NCI-H2227 treated with DMSO at 0.1 percent for 48 hours (cell line): ENCODE data around the gene ZNF292.
"Not testable (repeated sequence)": the region's sequence is repeated elsewhere in the genome, so short reads cannot be mapped to it uniquely, and the experiment has no call there.

Experiments used
- DNase-seq: peaks from one replicate; lab custom pipeline; 2025; lab: John Stamatoyannopoulos, UW

The ZNF292 gene

DNA sequence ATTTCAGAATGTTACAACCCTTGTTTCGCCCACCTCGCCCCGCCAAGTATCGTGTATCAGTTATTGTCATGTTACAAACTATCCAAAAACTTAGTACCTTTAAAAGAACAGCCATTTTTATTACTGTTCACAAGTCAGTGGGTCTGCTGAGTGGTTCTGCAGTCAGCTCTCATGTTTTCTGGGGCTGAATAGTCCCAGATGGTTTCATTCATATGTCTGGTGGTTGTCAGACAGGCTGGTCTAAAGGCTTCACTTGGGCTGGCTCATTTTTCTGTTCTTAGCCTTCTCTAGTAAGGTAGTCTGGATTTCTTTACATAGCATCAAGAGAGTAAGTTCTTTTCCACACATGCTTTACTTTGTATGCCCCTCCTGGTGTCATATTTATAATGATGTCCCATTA, 8.6 kb downstream of the ZNF292 start:
- DNase-seq = no peak

GRCh38 chr6:87164506-87164905, 9.1 kb downstream of the ZNF292 start:
- no peak for DNase-seq

- DNase-seq = no peak
These were observed 9.8 kb downstream of the ZNF292 start for GRCh38 chr6:87165185-87165584.

GRCh38 chr6:87171938-87172633, 16.7 kb downstream of the ZNF292 start:
- no peak for DNase-seq

GRCh38 chr6:87174078-87174579, 18.8 kb downstream of the ZNF292 start:
- no peak for DNase-seq

DNA sequence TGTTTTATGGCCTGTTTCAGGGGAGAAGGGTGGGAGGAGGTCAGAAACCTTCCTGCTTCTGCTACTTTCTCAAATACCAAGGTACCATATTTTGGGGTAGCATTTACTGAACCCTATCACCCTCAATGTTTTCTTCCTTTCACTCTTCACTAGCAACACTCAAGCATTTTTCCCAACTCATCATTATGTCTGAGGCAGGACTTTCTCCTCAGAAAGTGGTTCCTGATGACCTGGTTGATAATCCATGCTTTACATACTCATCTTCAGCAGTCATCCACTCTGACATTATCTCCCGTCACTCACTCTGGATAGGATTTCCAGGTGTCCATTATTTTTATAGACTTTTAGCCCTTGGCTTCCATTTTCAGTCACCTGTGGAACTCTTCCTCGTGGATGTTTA, 21.1 kb downstream of the ZNF292 start:
- no peak for DNase-seq

DNA sequence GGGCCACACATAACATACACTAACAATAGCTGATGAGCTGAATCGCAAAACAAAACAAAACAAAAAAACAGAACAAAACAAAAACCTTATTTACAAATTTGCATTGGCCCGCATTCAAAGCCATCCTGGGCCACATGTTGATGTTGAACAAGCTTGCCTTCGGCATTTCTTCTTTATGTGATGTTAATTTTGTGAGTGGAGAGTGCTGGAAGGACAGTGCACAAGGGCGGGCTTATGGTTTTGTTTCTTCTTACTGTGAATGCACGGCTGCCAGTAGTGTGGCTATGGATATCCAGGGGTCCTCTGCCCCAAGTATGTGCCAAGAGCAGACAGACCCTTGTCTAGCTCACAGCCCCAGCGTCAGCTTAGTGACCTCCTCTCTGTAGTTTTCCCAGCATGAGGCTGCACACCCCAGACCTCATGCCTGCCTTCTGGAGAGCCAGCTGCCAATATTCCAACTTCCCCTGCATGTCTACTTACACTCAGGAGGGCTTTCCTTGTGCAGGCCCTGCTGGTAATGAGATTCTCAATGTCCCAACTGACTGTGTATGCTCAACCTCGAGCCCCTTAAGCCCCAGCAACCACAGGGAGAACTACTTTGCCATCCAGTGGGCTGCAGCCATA, 24.9 kb downstream of the ZNF292 start:
- no peak for DNase-seq

DNA sequence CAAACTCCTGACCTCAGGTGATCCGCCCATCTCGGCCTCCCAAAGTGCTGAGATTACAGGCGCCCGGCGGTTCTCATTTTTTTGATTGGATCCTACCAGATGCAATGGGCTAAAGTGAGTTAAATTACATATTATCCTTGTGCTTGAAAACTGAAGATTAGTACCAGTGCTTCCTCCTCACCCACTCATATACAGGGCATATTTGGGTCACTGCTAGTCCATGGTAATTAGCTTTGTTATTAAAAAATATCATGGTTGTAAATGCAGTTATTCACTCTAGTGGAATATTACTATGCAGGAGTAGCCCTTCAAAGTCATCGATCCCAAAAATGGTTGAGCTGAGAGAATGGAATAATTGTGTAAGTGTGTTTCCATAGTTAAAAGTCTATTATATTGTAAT, 26.5 kb downstream of the ZNF292 start:
- DNase-seq = no peak

GRCh38 chr6:87182321-87182720, 27.0 kb downstream of the ZNF292 start:
- DNase-seq = no peak

DNA sequence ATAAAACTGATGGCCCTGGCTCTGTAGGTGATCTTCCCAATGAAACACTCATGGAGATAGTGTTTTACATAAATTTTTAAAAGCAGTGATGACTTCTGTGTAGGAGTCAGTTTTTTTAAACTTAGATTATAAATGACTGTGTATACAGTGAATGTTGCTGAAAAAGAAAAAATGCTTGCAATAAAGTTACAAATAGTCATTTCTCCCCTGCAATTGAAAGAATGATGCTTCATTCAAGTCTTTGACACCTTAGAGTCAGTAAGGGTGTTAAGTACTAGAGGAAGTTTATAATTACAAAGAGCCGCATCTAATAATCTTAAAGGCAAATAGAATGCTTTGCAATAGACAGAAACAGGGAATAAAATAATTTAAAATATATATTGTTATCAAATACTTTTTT, 27.6 kb downstream of the ZNF292 start:
- DNase-seq = no peak

- no peak for DNase-seq
These were observed 28.3 kb downstream of the ZNF292 start for GRCh38 chr6:87183687-87184086.

- no peak for DNase-seq
These were observed 29.4 kb downstream of the ZNF292 start for GRCh38 chr6:87184762-87185250.

GRCh38 chr6:87196275-87196842, 41.0 kb downstream of the ZNF292 start:
- no peak for DNase-seq

GRCh38 chr6:87197547-87197946, 42.2 kb downstream of the ZNF292 start:
- DNase-seq = no peak

- DNase-seq = not testable (repeated sequence)
These were observed 42.9 kb downstream of the ZNF292 start for GRCh38 chr6:87198022-87198810.

DNA sequence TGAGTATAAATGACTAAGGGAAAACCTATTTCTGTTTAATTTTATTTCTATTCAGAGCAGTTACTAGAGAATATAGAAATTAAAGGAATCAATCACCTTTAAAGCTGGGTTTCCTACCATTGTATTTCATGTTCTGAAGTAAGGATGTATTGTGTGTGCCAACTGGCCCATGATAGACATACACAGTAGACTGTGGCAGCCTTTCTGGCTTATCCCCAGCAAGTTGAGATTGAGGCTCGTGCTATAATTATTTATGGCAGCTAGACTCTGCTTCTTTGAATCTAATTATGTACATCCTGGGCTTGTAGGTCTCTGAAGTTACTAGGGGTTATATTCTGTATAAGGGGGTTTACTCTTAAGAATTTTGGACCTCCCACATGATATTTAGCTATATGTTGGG, 44.4 kb downstream of the ZNF292 start:
- no peak for DNase-seq

- no peak for DNase-seq
These were observed 45.3 kb downstream of the ZNF292 start for GRCh38 chr6:87200469-87201175.

- DNase-seq = no peak
These were observed 48.2 kb downstream of the ZNF292 start for GRCh38 chr6:87203448-87204023.

DNA sequence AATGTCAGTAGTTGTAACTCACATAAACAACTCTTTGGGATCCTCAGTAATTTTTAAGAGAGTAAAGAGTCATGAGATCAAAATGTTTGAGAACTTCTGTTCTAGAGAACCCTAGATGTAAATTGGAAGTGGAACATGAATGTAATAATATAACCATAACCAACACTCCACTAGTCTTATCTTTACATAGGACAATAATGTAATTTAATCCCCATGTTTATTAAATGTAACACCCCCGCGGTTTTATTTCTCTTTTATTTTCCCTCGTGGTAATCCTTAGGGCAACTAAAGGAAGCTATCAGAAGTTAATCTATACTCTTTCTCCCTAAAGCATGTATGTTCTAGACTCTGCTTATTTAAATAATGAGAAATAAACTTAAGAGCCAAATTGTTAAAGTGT, 54.4 kb downstream of the ZNF292 start:
- DNase-seq = no peak

DNA sequence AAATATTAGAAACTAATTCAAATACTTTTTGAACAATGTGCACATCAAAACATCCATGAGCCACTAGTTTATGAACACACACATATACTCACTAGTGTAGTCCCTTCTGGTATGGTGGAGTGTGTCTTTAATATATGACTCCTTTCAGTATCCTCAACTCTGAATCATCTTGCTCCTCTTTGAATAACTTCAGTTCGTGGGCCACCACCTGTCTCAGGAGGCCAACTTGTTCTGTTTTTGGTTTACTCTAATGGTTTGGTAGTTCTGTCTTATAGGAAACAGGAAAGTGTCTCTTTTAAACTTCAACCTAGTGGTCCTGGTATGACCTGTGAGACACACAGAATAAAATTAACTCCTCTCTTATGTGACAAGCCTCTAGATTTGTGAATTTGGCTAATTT, 55.6 kb downstream of the ZNF292 start:
- no peak for DNase-seq

- no peak for DNase-seq
These were observed 57.2 kb downstream of the ZNF292 start for GRCh38 chr6:87212596-87212995.
